Left lung (tissue), 10 donors: ENCODE data around the gene RAB3B. TPM values are rescaled to one million over a fixed set of nuclear protein-coding genes. Genes with fewer than 3 reads are reported as not detected.

Source experiments
- ATAC-seq: fragments of 200-7000 bp; cut with Tn5 transposase; one replicate; pipeline ENCODE4 v1.9.1; 2020; ENCODE audit warnings: moderate library complexity
- DNase-seq, 4 donors: peaks; one replicate each; pipeline ENCODE4 v3.0.0-alpha.2; 2013 to 2020
- H3K27ac ChIP-seq, 2 donors: fragments of 200-600 bp; sonication (generic) in 1 of 2; one replicate each; pipeline versions ENCODE4 v1.5.0 to v1.8.0; 2020 to 2021
- H3K27me3 ChIP-seq, 2 donors: fragments of 200-600 bp; sonication (generic) in 1 of 2; one replicate each; pipeline versions ENCODE4 v1.5.0 to v1.8.0; 2020 to 2021
- H3K36me3 ChIP-seq, 2 donors: fragments of 200-600 bp; sonication (generic) in 1 of 2; one replicate each; pipeline versions ENCODE4 v1.5.0 to v1.8.0; 2020 to 2021
- H3K4me1 ChIP-seq, 2 donors: fragments of 200-600 bp; one replicate each; pipeline ENCODE4 v1.8.0; 2021
- H3K4me3 ChIP-seq, 2 donors: fragments of 200-600 bp; sonication (generic) in 1 of 2; one replicate each; pipeline versions ENCODE4 v1.5.0 to v1.8.0; 2020 to 2021; ENCODE audit warnings: mild to moderate bottlenecking in 1 of 2
- H3K9me3 ChIP-seq, 2 donors: fragments of 200-600 bp; sonication (generic) in 1 of 2; one replicate each; pipeline versions ENCODE4 v1.5.0 to v1.8.0; 2020 to 2021
- CTCF ChIP-seq, 2 donors: fragments of 200-600 bp; sonication (generic) in 1 of 2; IDR thresholded peaks; one replicate each; pipeline versions ENCODE4 v1.5.0 to v1.8.0; 2021; ENCODE audit warnings: antibody characterized with exemption in 2 of 2
- intact Hi-C, 2 donors: fragments of 100-400 bp; cut with DNase I; formaldehyde crosslinking; loops; one replicate each; pipeline versions ENCODE4 v1.11.2 to v1.14.2; 2022
- polyA plus RNA-seq, 6 donors: library from polyadenylated mRNA; unstranded; fragments of 120-200 nt; gene quantifications; one replicate each; pipeline ENCODE4 v1.2.1, GENCODE V29; 2013; ENCODE audit not compliant: insufficient read length in 6 of 6
- total RNA-seq, 2 donors: library from RNA; stranded (reverse); fragmentation: NEBNext Ultra II Directional; extraction: Animal tissue kit (Norgen Biotek cat#: 25700); gene quantifications; one replicate each; pipeline ENCODE4 v1.2.1, GENCODE V29; 2021
- donor health status: DM: no; HTN: yes; CAD: no.
- donor health status: DM: no; HTN: no; CAD: no.

Gene RAB3B
- total and polyA plus RNA-seq, 8 donors, result 0.05 to 0.63 (median 0.39) TPM

- intact Hi-C loops, result no loop called here
- no peak overlapping the region for H3K27ac ChIP-seq
- no peaks in the 10 kb centered on the region for H3K4me1 ChIP-seq
- TF ChIP-seq CTCF (IDR thresholded peaks at IDR 0.05), result no peak
- ATAC-seq (no peak), DNase-seq (no peak)
- no peaks in the 10 kb centered on the region for H3K36me3 ChIP-seq
- peaks cover 0 to 57% of the 10 kb centered on the region in 2 donors for H3K27me3 ChIP-seq
- no peak overlapping the region for H3K4me3 ChIP-seq
- no peaks in the 10 kb centered on the region for H3K9me3 ChIP-seq
These were observed 80.1 kb downstream of the RAB3B start for GRCh38 chr1:51910221-51911000.

- Histone ChIP-seq H3K4me1 (no peaks in the 10 kb centered on the region), H3K9me3 (no peaks in the 10 kb centered on the region), H3K36me3 (no peaks in the 10 kb centered on the region), H3K27ac (no peak overlapping the region), H3K4me3 (no peak overlapping the region), H3K27me3 (peaks cover 2 to 70% of the 10 kb centered on the region in 2 donors)
- intact Hi-C loops, result no loop called here
- no peak for DNase-seq
- ATAC-seq, result no peak
- TF ChIP-seq CTCF (IDR thresholded peaks at IDR 0.05), result no peak
These were observed 82.0 kb downstream of the RAB3B start for GRCh38 chr1:51908499-51908898.

DNA sequence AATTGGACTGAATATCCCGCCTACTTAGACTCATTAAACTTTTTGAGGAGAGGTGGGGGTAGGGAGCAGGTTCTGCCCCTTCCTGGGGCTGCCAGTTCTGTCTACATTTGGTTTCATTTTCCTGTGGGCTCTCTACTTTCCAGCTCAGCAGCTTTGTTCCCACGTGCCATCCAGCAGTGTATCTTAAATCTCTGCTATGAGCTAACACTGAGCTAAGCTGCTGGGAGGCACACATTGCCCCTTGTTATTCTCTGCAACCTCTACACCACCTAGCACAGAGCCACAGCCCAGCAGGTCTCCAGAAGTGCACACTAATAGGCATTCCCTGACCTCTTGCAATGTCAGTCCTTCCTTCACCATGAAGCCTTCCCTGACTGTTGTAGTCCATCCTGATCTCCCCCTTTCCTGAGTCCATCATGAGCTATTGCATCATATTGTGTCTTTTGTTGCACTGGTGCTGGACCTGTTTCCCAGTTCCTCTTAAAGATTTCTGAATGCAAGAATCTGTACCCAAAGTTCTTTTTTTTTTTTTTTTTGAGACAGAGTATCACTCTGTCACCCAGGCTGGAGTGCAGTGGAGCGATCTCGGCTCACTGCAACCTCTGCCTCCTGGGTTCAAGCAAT is 83.3 kb downstream of the RAB3B start:
- Histone ChIP-seq H3K36me3 (no peaks in the 10 kb centered on the region), H3K27ac (no peak overlapping the region), H3K27me3 (peaks cover 2 to 64% of the 10 kb centered on the region in 2 donors), H3K9me3 (no peaks in the 10 kb centered on the region), H3K4me1 (no peaks in the 10 kb centered on the region), H3K4me3 (no peak overlapping the region)
- intact Hi-C loops, result no loop called here
- DNase-seq, result no peak
- no peak for ATAC-seq
- TF ChIP-seq CTCF (IDR thresholded peaks at IDR 0.05), result no peak

DNA sequence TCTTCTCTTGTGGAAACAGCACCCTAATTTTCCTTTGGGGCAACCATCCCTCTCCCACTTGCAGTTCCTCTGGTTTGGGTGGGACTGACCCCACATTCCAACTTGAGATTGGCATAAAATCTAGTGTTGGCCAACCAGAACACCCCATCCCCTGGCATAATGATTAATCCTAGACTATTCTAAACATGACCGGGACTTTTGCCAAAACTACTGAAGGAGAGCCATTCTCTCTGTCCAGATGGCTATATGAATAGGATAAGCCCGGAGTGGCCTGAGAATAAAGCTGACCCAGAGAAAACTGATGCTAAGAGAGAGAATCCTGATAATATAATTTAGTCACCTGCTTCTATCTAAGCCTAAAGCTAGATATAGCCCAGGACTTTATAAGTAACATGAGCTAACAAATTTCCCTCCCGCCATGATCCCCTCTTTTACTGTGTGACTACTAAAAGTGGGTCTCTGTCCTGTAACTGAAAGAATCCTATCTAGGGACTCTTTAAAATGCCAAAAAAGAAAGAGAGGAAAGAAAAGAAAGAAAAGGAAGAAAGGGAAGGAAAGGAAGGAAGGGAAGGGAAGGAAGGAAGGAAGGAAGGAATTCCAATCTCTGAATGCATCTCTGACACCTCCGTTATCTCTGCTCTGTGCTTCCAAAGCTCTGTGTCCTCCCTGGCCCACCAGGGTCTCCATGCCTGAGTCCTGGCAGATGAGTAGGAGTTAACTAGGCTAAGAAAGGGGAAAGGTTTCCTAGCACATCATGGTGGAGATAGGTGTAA is 84.0 kb downstream of the RAB3B start:
- no peak for DNase-seq
- no peak for ATAC-seq
- TF ChIP-seq CTCF (IDR thresholded peaks at IDR 0.05), result no peak
- Histone ChIP-seq H3K4me3 (no peak overlapping the region), H3K4me1 (no peaks in the 10 kb centered on the region), H3K27me3 (peaks cover 2 to 62% of the 10 kb centered on the region in 2 donors), H3K9me3 (no peaks in the 10 kb centered on the region), H3K27ac (no peak overlapping the region), H3K36me3 (no peaks in the 10 kb centered on the region)
- intact Hi-C loops, result no loop called here

DNA sequence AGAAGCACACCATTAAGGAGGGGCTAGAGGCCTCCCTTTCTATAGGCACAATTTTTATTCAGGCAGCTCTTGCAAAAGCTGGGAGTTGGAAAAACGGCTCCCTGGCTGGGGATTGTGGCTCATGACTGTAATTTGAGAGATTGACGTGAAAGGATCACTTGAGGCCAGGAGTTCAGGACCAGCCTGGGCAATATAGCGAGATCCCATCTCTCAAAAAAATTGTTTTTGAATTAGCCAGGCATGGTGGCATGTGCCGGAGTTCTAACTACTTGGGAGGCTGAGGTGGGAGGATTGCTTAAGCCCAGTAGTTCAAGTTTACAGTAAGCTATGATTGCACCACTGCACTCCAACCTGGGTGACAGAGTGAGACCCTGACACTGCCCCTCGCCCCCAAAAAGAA is 88.0 kb downstream of the RAB3B start:
- Histone ChIP-seq H3K27me3 (peaks cover 4 to 67% of the 10 kb centered on the region in 2 donors), H3K4me3 (no peak overlapping the region), H3K4me1 (no peaks in the 10 kb centered on the region), H3K9me3 (no peaks in the 10 kb centered on the region), H3K27ac (no peak overlapping the region), H3K36me3 (no peaks in the 10 kb centered on the region)
- TF ChIP-seq CTCF (IDR thresholded peaks at IDR 0.05), result no peak
- ATAC-seq (no peak), DNase-seq (no peak)
- intact Hi-C loops, result no loop called here
